GM18508 (cell line): Measurements from ENCODE around the gene GPC5.
"Not testable (repeated sequence)": the region's sequence is repeated elsewhere in the genome, so short reads cannot be mapped to it uniquely, and the experiment has no call there.

Experiments used
- ATAC-seq: cut with Tn5 transposase; IDR thresholded peaks from one replicate; pipeline ENCODE4 v1.9.1; 2021; ENCODE audit warnings: moderate number of reproducible peaks; ENCODE audit not compliant: insufficient read depth, unreplicated experiment

The GPC5 gene

GRCh38 chr13:92463134-92463533 lies 1064.7 kb downstream of the GPC5 start:
- ATAC-seq, result no peak

GRCh38 chr13:92473765-92474475 lies 1075.5 kb downstream of the GPC5 start:
- no peak for ATAC-seq

GRCh38 chr13:92480387-92480786 lies 1082.0 kb downstream of the GPC5 start:
- ATAC-seq, result no peak

GRCh38 chr13:92482790-92483189 lies 1084.4 kb downstream of the GPC5 start:
- not testable (repeated sequence) for ATAC-seq

- ATAC-seq, result no peak
These were observed 1085.5 kb downstream of the GPC5 start for GRCh38 chr13:92483894-92484293.

- ATAC-seq, result no peak
These were observed 1088.8 kb downstream of the GPC5 start for GRCh38 chr13:92487238-92487637.

GRCh38 chr13:92488249-92488852 lies 1089.9 kb downstream of the GPC5 start:
- no peak for ATAC-seq

GRCh38 chr13:92491839-92492238 lies 1093.4 kb downstream of the GPC5 start:
- no peak for ATAC-seq

- no peak for ATAC-seq
These were observed 1096.5 kb downstream of the GPC5 start for GRCh38 chr13:92494915-92495314.

- ATAC-seq, result no peak
These were observed 1101.8 kb downstream of the GPC5 start for GRCh38 chr13:92500192-92500591.

GRCh38 chr13:92510416-92510815 lies 1112.0 kb downstream of the GPC5 start:
- no peak for ATAC-seq

GRCh38 chr13:92512852-92513251 lies 1114.4 kb downstream of the GPC5 start:
- ATAC-seq, result no peak

GRCh38 chr13:92513672-92514071 lies 1115.3 kb downstream of the GPC5 start:
- ATAC-seq, result no peak

- no peak for ATAC-seq
These were observed 1116.2 kb downstream of the GPC5 start for GRCh38 chr13:92514420-92515125.

GRCh38 chr13:92516878-92517277 lies 1118.5 kb downstream of the GPC5 start:
- not testable (repeated sequence) for ATAC-seq

GRCh38 chr13:92518622-92519021 lies 1120.2 kb downstream of the GPC5 start:
- not testable (repeated sequence) for ATAC-seq

GRCh38 chr13:92530364-92530763 lies 1131.9 kb downstream of the GPC5 start:
- ATAC-seq, result no peak

GRCh38 chr13:92535222-92536006 lies 1137.0 kb downstream of the GPC5 start:
- no peak for ATAC-seq

GRCh38 chr13:92537471-92537870 lies 1139.0 kb downstream of the GPC5 start:
- ATAC-seq, result no peak

- no peak for ATAC-seq
These were observed 1139.7 kb downstream of the GPC5 start for GRCh38 chr13:92538164-92538563.

- ATAC-seq, result not testable (repeated sequence)
These were observed 1140.7 kb downstream of the GPC5 start for GRCh38 chr13:92539148-92539547.
